Hypothalamus (tissue), 51 donors: ENCODE data around the gene SRPK2.
A peak's percentile ranks its signal among the peaks of the same experiment; 100 is the strongest.

Source experiments
- DNase-seq, 51 donors: peaks; one replicate each; lab custom pipeline; 2025; lab: John Stamatoyannopoulos, UW

Gene SRPK2

DNA sequence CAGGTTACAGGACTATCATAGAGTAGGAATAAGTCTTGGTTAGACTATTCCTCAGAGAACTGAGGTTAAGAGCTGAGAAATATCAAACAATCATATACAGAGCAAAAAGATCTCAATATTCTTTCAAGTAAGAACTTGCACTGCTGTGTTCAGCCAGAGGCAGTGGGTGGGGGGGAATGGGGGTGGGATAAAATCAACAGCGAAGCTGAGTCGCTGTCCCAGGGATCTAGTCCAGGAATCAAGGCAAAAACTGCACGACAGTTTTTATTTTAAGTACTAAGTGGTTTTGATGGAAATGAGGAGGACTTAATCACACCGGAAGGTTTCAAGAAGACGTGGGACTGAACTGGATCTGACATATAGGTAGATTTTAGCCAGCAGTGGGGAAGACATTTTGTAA, 159.1 kb downstream of the SRPK2 start:
- DNase-seq, result no peak

DNA sequence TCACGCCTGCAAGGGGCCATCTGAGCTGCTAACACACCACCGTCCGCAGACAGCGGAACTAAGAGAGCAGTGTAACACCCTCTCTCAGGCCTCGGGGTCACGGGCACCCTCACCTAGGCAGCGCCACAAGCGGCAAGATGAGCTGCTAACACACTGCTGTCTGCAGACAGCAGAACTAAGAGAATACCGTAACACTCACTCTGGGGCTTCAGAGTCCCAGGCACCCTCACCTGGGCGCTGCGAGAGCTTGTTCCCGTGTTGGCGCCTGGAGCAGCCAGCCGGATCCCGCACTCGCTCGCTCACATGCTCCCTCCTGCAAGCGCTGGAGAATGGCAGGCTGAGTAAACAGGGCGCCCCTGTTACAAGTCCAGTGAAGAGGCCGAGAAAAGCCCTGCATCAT, 160.2 kb downstream of the SRPK2 start:
- DNase-seq, result no peak

DNA sequence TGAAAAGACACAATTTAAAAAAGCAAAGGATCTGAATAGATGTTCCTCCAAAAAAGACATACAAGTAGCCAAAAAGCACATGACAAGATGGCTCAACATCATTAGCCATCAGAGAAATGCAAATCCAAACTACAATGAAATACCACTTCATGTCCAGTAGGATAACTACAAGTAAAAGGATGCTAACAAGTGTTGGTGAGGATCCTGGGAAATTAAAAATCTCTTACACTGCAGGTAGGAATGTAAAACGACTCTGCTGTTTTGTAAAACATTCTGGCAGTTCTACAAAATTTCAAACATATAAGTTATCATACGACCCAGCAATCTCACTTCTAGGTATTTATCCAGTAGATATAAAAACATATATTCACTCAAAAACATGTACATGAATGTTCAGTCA, 161.3 kb downstream of the SRPK2 start:
- DNase-seq, result no peak

DNA sequence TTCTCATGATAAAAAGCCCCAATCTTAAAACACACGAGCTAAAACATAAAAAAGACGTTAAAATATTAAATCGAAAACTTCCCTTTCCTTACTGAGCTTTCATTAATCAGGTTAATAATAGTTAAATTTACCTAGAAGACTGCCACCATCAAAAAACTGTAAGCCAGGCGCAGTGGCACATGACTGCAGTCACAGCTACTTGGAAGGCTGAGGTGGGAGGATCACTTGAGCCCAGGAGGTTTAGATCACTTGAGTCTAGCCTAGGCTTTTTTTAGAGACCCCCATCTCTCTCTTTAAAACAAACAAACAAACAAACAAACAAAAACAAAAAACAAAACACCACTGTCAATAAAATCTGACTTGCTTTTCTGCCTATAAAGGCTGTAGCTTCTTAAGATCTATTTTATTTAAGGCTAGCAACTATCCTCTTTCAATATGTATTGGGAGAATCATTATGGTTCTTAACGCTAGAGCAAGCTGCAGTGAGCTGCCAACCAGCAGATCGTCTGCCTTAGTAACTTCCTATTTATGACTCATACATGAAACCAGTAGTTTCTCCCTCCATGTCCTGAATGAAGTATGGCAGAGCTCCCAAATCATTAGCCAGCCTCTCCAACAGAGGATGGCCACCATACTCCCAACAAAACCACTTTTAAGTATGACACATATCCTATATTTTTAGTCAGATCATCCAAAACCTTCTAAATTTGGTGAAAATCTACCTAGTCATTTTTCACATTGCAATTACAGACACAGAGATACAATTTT, 163.7 kb downstream of the SRPK2 start:
- DNase-seq, result peak in 1 of 51 donors; percentile 15

DNA sequence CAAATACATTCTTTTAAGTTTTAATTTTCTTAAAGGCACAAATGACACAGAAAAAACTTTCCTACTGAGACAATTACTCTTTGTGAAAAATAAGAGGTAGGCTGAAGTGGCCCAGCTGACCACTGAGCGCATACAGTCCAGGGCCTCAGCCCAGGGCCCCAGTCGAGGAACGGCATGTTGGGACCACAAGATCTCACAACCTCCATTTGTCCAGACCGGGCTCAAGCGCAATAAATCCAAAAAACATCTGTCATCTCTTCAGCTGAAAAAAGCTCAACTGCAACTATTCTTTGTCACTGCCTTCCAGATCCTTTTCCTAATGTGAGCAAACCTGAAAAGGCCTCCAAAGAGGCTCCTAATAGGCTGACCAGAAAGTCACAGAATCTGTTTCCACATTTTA, 165.8 kb downstream of the SRPK2 start:
- DNase-seq, result no peak

DNA sequence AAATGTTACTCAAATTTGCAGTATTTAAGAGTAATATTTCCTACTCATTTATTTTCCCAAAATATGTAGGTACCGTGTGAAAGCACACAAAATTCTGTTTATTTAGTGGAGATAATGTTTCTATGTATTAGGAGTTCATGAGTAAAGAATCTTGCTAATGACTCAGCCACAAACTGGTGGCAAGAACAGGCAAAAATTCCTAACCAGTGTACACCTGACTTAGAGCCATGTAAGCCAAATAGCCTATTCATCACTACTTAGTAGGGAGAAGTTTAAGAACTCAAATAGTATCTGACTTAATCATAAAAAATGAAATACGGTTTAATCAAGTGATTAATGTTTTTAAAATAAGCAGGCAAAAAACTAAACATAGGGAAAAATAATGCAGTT, 169.0 kb downstream of the SRPK2 start:
- DNase-seq, result no peak

DNA sequence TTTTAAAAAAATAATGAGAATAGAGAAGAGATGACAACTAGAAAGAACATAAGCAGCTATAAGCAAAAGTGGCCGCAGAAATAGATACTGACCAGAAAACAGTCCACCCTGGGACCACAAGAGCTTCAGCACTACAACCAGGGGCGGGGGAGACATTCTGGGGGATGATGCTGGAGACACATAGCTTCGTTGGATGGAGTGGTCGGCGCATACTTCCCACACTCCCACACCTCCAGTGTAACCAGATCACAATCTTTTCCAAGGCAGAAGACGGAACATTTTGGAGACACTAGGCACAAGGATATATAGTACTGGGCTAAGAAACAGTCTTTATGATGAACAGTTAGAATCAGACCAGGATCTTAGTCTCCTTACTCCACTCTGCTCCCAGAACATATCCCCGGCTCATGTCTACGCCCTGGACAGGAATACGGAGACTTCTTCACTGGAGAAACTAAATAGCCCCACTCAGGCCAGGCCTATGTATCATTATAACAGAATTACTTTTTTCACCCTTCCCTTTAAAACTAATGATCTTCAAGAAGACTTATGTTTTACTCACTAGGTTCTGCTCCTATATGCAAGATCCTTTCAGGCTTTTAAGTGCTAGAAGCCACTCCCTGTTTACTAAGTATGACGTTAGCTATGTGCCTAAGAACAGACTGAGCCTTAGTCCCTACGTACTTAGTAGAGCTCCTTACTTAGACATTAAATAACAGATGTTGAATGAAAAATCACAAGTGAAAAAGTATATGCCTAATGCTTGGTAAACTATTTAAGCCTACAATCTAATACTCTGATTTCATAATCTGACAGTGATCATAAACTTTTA, 169.6 kb downstream of the SRPK2 start:
- no peak for DNase-seq

DNA sequence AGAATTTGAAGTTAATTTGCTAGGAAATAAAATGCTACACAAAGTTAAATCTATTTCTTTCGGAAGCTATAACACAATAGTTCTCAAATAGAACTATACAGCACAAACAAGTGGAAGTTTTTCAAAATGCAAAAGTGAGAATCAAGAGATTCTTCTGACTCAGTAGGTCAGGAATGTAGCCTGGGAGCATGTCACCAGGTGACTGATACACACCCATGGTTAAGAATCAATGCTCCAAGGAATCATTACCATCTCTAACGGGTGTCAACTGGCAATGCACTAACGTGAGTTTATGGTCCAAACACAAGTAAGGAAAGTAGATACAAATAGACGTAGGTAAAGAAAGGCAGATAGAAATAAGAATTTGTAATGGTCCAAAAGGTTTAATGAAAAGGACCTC, 170.5 kb downstream of the SRPK2 start:
- DNase-seq, result no peak

DNA sequence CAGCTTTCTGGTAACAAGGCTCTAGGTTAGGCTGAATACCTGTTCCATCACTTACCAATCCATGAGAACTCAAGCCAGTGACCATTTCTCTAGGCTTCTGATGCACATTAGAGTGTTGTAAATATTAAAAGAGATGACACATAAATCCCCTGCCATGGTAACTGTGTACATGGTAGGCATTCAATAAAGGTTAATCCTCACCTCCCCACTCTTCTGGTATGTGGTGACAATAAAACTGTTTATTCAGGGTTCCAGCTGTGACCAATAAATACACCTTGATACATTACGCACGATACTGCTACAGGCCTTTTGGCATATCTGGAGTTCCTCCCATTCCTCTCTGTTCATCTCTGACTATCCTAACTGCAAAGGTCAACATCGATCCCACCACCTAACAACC, 171.9 kb downstream of the SRPK2 start:
- DNase-seq, result no peak

DNA sequence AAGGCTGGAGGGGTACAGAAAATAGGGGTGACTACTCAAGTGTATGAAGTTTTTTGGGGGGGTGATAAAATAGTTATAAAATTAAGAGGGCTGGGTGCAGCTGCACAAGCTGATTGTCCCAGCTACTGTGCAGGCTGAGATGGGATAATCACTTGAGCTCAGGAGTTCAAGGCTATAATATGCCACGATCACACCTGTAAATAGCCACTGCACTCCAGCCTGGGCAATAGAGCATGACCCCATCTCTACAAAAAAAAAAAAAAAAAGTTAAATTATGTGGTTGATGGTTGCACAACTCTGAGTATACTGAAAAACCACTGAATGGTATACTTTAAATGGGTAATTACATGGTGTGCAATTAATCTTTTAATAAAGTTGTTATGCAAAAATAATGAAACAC, 172.9 kb downstream of the SRPK2 start:
- DNase-seq, result no peak

DNA sequence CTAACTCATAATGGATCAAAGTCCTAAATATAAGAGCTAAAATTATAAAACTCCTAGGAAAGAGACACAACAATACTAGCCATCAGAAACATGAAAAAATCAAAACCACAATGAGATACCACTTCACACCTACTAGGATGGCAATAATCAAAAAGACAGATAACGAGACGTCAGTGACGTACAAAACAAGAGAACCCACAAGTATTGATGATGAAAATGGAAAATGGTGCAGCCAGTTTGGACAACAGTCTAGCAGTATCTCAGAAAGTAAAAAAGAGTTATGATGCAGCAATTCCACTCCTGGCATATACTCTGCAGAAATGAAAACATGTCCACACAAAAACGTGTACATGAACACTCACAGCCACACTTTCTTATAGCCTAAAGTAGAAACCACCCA, 173.5 kb downstream of the SRPK2 start:
- DNase-seq, result no peak

DNA sequence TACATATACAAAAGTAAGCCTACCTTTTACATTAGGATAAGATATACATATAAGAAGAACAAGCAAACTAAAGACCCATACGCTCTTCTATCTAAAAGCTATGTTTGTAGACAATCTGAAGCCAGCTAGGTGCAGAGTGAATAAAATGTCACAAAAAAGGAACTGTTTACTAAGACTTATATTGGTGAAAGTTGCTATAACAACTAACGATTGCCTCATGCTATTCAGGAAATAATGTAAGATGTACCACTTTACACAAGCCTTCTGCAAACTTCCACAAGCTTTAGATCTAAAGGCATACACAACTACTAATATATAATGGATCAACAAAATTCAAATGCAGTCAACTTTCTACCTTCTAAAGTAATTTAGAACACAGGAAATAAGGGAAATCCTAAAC, 175.1 kb downstream of the SRPK2 start:
- DNase-seq, result no peak

DNA sequence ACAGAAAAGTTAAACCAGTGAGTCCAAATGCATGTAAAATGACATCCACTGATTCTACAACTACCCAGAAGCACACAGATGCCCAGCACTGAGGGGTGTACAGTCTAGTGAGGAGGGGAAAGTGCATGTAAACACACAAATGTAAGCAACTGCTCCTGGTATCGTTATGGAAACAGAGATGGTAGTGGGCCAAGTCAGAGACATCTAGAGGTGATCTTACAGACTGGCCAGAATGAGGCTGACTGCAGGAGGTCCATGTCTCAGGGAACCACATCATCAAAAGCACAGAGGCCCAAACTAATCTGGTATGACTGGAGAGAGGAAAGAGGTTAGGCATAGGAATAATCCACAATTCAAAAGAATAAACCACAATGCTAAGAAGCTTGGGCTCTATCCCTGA, 176.5 kb downstream of the SRPK2 start:
- no peak for DNase-seq

DNA sequence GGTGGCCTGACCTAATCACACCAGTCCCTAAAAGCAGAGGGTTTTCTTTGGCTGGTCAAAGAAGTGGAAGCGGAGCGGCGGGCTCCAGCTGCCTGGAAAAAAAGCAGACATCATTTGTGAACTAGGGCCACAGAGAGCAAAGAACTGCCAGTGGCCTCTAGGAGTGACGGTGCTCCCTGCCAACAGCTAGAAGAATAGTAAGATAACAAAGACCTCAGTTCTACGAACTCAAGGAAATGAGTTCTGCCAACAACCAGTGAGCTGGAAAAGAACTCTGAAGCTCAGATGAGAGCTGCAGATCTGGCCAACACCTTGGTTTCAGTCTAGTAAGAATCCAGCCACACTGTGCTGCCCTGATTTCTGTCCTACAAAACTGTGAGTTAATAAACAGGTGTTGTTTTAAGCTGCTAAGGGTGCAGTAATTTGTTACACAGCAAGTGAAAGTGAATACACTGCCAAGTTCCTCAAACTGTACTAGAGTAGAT, 178.0 kb downstream of the SRPK2 start:
- DNase-seq, result peak in 13 of 51 donors; percentile 7 to 41 (median 29)

DNA sequence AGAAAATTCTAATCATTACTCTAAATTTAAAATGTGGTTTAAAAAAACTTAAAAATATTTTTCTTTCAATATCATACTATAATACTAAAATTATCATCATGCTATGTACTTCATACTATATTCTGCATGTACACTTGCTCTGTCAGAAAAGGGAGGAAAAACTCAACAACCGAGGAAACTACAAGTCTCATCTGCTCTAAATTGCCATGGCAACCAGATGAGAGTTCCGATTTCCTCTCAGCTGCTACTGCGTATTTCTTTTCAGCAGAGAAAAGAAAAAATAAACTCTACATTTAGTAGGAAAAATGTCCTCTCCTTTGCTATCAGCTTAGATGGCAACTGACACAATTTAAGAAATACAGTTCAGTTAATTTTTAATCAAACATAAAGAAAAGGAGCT, 178.9 kb downstream of the SRPK2 start:
- peak in 1 of 51 donors; percentile 33 for DNase-seq

DNA sequence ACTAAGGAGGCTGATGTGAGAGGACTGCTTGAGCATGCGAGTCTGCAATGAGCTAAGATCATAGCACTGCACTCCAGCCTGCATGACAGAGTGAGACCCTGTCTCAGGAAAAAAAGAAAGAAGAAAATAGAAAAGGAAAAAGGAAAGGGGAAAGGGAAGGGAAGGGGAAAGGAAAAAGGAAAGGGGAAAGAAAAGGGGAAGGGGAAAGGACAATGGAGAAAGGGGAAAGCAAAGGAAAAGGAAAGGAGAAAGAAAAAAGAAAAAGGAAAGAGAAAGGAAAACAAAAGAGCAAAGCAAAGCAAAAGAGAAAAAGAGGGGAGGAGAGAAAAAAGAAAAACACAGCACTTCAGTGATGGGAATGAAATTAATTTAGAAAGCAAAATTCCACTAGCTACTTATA, 179.3 kb downstream of the SRPK2 start:
- DNase-seq, result no peak

DNA sequence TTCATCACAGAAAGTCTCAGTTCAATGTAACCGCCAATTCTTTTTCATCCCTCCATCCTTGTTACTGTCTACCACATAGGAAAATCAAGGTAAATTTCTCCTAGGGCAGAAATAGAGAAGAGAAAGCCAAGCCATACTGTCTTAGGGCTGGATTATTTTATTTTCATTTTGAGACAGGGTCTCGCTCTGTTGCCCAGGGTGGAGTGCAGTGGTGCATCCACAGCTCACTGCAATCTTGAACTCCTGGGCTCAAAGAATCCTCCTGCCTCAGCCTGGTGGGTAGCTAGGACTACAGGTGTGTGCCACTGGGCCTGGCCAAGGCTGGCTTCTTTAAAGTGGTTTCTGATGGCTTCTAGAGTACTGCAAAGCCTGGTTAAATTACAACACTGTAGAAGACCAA, 181.7 kb downstream of the SRPK2 start:
- DNase-seq, result no peak

DNA sequence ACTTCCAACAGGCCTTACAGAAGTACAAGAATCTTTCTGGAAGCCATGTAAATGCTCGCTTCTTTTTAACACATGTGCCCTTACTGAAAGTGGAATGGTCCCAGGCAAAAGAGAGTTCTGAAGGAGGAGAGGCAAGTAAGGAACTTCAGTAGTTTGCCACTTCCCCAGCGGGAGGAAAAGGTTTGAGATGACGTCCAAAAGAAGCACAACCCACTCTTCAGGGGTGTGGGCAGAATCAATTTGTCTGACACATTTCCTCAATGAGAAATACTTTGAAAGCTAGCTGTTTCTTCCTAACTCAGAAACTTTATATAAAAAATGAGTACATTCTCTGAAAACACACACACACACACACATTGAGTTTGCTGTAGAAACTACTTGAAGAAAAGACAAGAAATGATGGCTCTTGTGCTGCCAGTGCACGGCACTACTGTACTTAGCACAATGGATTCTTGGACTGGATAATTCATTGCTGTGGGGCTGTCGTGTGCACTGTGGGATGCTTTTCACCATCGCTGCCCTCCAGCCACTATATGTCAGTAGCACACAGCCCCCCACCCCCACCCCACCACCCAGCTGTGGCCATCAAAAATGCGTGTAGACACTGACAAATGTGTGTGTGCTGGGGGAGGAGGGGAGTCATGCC, 183.0 kb downstream of the SRPK2 start:
- no peak for DNase-seq

DNA sequence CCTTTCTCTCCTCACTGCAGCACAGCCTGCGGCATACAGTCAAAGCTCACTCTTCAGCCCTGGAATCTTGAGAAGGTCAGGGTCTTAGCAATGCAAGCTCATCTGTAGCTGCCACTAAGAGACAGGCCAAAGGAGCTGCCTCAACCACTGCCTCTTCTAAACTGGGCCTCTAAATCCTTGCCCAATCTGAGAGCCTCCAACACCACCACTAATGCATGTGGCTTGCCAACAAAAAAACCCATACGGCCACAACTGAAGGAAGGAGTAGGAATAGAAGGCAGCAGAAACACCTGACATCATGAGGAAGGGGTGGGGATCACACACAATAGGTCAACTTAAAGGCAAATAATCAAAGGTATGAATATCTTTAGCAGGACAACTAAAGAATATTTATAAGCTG, 183.8 kb downstream of the SRPK2 start:
- DNase-seq, result no peak

DNA sequence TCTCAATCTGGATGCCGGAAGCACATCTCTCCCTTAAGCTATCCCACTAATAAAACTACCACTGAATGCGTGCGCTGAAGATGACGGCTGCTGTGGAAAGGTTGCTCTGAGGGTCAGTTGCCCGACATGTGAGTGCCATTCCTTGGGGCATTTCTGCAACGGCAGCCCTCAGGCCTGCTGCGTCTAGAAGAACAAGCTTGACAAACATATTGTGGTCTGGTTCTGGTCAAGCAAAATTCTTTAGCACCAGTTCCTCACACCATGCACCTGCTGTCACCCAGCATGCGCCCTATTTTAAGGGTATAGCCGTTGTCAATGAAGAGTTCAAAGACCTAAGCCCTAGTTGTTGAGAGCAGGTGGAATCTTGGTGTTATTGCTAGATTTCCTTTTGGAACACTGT, 184.2 kb downstream of the SRPK2 start:
- no peak for DNase-seq

DNA sequence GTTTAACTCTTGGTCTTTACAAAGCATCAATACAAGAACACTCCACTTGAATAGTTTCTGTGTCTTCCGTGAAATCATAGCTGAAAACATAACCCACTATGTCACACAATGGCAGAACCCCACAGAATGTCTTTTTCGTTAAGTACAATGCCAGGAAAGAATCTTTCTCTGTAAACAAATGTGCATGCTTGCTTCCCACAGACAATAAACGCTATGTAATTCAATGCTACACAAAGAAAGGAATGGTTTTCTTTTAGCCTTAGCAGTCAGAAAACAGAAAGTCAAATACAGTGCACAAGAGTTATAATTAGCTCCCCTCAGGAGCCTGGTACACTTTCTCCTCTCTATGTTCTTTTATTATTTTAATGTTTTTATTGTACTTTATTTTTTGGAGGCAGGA, 186.1 kb downstream of the SRPK2 start:
- peak in 3 of 51 donors; percentile 26 to 77 (median 32) for DNase-seq

DNA sequence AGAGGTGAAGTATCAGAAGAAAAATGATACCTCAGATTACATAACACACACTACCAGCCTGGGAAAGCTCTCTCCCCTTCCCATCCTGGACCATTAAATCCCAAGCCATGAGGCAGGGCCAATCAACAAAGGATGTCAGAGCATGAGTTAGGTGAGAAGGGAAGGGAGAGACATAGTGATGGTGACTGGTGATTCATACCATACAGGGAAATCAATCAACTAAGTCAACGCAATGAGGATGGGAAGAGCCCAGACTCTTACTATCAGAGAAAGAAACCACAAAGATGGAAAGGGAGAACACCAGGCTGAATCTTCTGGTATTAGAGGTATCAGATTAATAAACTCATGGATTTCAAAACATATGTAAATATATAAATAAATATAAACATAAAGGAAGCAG, 189.3 kb downstream of the SRPK2 start:
- no peak for DNase-seq
